Raji (cell line): ENCODE results near the gene CHST6.

Source experiments
- POLR2A ChIP-seq: IDR thresholded peaks from 2 replicates; pipeline ENCODE4 v1.6.1; 2011; ENCODE audit warnings: low read depth, low read length, control low read depth; ENCODE audit not compliant: insufficient read depth

CHST6 gene

DNA sequence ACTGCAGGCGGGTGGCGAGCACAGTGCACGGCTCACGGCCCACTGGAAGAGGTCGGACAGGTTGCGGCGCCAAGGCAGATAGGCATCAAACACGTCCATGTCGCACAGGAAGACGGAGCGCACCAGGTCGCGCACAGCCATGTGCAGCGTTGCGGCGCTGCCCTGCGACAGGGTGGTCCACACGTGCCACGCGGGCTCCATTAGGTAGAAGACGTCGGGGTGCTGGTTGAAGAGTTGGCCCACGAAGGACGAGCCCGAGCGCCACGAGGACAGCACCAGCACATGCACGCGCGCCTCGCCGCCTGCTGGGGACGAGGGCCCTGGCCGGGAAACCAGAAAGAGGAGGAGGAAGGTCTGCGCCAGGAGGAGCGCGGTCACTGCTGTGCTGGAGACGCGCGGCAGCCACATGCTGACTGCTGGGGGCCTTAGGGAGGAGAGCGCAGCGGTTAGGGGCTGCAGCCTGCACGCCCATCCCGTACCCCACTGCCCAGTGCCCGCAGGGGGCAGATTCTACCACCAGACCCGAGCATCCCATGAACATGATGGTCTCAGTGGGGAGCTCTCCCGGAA is 15.7 kb downstream of the CHST6 start:
- TF ChIP-seq POLR2A = no peak

DNA sequence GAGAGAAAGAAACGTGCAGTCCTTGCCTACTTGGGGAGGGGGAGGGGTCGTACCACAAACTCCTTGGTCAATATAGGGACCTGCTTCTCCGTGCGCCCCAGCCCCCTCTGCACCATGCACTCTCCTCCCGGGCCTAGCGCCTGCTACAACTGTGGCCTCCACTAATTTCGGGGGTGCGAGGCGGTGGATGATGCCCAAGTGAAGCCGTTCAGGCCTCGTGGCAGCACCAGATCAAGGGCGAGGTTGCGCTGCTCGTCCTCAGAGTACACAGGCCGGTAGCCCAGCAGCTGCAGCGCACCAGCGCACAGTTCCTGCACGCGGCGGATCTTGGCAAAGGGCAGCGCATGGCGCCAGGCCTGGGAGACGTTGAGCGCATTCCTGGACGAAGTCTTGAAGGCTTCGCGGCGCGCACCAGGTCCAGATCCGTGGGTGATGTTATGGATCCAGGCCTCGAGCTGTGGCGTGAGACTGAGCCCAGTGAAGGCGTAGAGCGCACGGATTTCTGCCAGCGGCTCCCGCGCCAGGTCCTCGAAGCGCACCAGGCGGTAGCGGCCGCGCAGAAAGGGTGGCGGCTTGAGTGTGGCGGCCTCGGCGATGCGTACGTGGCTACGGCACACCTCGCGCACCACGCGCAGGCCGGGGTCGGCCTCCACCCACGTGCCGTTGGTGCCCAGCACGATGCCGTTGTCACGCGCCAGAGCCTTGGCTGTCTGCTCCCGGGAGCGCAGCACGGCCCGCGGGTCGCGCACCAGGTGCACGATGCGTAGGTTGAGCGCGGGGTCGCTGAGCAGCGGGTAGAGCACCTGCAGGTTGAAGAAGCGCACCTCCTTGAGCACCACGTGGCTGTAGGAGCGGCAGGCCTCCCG is 16.5 kb downstream of the CHST6 start:
- TF ChIP-seq POLR2A = no peak

DNA sequence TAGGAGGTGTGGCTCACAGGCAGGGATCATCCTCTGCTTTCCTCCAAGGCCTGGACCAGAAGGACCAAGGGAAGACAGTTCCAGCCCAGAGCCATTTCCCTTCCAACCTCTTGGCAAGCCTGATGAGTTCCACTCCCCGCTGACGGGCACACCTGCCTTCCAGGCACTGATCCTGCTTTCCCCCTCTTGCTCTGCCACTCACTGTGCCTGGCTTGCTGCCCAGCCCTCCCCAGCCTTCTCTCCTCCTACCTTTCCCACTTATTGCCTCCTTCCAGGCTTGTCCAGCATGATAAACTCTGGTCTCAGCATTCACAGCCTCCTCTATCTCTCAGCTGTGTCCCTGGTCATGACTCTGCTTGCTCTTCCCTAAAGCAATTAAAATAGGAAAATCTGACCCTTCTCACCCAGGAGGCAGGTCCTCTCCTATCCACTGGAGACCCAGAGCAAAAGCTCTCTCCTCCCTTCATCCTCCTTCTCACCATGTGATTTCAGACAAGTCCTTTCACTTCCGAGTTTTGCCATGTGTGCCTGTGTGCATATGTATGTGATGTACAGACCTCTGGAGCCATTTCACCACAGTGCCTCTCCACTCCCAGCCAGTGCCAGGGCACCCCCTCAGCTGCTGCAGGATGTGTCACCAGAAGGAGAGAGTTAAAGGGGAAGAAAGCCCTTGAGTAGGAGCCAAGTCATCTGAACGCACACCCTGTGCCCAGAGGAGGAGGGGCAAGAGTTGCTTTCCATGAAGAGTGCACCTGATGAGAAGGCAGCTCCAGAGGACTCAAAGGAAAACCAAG is 17.4 kb downstream of the CHST6 start:
- no peak for TF ChIP-seq POLR2A

DNA sequence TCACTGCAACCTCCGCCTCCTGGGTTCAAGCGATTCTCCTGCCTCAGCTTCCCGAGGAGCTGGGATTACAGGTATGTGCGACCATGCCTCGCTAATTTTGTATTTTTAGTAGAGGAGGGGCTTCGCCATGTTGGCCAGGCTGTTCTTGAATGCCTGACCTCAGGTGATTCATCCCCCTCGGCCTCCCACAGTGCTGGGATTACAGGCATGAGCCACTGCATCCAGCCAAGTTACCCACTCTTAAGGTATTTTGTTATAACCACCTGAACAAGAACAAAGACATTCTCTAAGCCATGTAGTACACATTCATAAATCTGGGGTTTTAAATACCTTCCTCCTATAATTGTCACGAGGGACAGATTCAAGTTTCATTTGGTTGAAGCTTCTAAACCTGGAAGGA is 18.4 kb downstream of the CHST6 start:
- no peak for TF ChIP-seq POLR2A

DNA sequence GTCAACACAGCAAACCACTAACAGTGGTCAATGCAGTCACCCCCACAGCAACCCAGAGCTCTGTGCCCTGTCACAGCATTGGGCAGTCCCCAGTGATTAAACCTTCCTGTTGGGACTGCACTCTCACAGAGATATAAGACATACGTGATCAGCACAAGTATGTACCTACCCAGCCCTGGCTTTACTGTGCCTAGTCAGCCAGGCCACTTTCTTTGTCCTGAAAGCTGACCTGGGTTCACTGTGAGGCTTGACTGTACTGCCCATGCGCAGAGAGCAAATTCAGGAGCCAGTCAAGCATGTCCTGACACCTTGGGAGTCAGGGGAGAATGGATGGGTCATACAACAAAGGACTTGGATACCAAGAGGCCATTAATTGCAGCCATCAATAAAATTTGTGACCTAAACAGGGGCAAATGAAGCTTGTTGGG is 19.8 kb downstream of the CHST6 start:
- TF ChIP-seq POLR2A = no peak

DNA sequence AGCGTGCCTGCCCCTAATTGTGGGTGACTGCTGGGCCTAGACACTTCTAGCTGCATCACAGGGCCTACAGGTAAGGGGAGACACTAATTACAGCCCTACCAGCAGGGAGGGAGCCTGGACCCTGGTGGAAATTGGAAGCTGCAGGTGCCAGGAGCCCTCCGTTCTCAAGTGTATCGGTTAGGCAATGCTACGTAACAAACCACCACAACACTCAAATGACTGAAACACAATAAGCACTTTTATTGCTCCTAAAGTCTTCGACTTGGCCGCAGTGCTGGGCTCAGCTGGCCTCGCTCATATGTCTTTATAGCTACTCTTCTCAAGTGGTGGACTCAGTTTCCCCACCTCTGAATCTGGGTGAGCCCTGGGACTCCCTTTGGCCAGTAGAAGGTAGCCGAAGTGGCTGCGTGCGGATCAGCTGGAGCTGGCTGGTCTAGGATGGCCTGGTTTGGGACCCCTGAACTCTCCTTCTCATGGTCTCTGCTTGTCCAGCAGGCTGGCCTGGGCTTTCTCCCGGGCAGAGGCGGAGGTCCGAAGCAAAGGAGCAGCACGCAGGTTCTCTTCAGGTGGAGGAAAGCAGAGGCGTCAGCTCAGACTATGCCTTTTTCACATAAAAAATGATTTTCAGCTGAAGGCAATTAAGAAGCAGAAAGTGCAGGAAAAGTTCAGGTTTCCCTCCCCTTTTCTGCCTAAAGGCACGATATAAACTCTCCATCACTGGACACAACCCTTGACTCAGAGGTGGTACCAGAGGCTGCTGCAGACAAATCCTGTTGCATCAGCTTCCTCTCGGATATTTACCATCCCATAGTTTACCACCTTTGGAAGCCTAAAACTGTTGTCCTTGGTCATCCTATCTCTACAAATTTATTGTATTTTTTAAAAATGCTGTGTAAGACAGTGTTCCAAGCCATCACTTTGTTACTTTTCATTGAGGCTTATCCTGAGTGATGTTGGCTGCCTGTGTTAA is 22.0 kb downstream of the CHST6 start:
- no peak for TF ChIP-seq POLR2A

DNA sequence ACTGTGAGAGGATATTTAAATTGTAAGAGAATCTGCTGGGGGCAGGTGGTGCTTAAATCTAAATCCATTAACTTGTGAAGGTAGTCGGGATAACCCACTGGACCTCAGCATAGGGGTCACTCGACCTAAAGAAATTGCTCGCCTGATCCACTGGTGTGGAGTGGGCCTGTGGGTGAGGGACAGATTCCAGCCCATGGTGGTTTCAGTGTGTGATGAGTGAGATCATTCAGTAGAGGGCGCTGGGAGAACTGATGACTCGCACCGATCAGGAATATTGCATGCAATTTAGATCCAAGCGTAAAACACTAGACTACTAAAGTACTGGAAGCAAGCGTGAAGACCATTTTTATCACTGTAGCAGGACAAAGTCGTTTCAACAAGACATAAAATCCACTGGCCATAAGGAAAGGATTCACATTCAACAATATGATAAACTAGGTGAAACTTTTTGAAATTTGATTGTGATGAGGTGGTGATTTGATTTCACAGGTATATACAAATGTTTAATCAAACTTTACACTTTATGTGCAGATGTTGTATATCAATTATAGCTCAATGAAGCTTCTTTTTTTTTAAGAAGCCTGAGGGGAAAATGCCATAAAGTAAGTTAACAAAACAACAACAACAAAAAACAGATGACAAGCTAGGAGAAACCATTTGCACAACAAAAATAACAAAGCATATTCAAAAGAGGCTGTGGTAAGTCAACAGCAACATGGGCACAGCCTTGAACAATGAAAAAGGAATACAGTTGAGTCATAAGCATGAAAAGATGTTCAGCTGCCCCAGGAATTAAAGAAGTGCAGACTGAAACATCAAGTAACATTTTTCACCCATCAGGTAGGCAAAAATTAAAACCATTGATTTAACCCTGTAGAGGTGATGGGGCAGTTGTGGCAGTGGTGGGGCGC is 23.3 kb downstream of the CHST6 start:
- TF ChIP-seq POLR2A = no peak

DNA sequence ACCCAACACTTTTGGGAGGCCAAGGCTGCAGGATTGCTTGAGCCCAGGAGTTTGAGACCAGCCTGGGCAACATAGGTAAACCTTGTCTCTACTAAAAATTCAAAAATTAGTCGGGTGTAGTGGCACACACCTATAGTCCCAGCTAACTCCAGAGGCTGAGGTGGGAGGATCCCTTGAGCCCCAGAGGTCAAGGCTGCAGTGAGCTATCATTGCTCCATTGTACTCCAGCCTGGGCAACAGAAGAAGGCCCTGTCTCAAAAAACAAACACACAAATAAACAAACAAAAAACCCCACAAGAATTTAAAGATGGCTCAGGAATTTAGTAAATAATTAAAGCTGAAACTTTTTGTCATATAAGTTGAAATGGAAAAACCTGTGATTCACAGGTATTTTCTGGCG is 28.5 kb downstream of the CHST6 start:
- no peak for TF ChIP-seq POLR2A

DNA sequence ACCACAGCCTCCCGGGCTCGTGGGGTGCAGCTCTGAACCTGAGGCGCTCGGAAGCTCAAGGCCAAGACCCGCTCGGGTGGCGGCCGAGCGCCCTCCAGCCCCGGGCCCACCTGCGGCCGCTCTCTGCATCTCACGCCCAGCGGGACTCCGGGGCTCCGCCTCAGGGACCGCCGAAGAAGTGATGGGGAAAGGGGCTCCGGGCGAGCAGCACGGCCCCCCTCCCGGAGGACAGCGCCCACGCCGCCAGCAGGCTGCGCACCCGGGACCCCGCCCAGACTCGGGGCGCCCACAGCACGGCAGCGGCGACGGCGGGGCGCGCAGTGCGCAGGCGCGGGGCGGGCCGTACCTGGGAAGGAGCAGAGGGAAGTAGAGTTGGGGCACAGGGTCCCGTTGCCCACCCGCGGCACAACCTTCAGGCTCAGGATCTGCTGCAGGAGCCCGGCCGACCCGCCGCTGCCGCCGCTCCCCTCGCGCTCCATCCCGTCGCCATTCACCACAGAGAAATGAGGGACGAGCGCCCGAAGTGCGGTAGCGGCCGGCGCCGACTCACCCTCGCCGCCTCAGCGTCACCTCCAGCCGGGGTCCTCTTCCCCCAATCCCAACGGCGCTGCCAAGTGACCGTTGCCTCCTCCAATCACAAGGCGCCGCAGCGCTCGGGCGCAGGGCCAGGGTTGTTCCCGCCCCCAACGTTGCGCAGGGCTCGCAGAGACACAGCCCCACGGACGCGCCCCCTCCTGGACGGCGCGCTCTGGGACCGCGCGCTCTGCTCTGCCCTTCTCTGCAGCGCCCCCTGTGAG is 30.9 kb downstream of the CHST6 start, which contains the start of gene TMEM170A:
Gene TMEM170A (minus strand): TSS at position 568 of the 797 bp plus-strand sequence. CDS start 89 bp downstream, at position 479.
- TF ChIP-seq POLR2A = peak; percentile 96; the same call in 1 of the 2 replicates

DNA sequence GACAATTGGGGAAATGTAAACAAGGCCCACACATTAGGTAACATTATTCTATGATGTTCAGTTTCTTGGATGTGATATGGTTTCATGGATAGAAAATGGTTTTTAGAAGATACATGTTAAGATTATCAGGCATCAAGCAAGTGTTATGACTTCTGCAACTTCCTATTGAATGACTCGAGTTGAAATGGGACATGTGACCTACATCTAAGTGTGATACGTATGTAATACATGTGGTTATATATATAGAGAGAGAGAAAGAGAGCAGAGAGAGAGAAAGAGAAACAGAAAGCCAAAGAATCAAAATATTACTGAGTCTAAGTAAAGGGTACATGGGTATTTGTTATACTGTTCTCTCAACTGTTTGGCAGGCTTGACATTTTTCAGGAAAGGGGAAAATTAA is 32.4 kb downstream of the CHST6 start:
- TF ChIP-seq POLR2A = no peak

DNA sequence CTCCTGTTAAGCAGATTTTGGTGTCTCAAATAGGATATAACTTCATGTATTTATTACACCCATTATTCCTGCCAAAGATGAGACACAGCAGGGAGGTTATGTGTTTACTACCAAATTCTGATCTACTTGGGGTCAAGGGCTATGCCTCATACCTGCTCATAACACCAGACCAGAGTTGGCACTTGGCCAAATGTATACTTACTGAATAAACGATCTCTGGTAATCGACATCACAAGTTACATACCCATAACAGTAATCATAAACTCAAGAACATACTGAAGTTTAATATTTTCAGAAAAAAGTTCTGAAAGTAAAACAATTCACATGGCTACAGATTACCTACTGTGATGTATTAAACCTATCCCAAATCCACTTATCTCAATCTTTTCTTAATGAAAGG is 33.7 kb downstream of the CHST6 start:
- TF ChIP-seq POLR2A = no peak

DNA sequence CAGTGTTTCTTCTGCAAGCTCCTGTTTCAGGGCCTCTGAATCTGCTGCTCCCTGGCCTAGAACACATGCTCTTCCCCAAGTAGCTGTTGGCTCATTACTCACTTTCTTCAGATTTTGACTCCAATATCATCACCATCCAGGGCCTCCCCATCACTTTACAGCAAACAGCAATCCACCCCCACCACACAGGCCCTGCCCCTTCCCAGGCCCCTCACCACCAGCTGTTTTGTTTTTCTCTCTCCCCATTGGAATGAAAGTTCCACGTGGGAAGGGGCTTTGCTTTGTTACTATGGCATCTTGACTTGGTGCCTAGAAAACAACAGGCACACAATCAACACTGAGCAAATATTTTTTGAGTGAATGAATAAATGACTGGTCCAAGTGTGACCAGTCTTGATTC is 34.8 kb downstream of the CHST6 start:
- no peak for TF ChIP-seq POLR2A

DNA sequence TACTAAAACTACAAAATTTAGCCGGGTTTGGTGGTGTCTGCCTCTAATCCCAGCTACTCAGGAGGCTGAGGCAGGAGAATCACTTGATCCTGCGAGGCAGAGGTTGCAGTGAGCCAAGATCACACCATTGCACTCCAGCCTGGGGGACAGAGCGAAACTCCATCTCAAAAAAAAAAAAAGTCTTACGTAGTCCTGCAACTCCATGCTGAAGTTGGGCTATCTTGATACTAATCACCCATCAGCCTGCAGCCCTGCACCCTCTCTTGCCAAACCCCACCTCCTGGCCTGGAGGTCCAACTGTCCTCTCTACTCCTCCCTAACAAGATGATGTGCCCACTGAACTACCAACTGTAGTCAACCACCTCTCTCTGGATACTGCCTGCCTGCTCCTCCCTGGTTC is 35.5 kb downstream of the CHST6 start:
- TF ChIP-seq POLR2A = no peak
